Endothelial cell of umbilical vein (primary cell): ENCODE data around the gene RHEBL1. TPM values are rescaled to one million over a fixed set of nuclear protein-coding genes. Genes with fewer than 3 reads are reported as not detected.

ENCODE experiments used
- BruUV-seq: library from RNA; stranded (reverse); fragments of 400-500 nt; replicated peaks from 2 replicates; lab custom pipeline; 2021; lab: Mats Ljungman, UMichigan
- CTCF ChIA-PET: fragments of 300-600, 350-600 bp; sonication (Branson Sonifier 250); formaldehyde crosslinking; loops from one replicate; lab custom pipeline; 2021; ENCODE audit warnings: antibody characterized with exemption, inconsistent platforms; lab: Charles Lee
- POLR2A ChIA-PET: fragments of 300-600, 350-600 bp; sonication (Branson Sonifier 250); formaldehyde crosslinking; loops from one replicate; lab custom pipeline; 2021; ENCODE audit warnings: antibody characterized with exemption, inconsistent platforms; lab: Charles Lee
- DNase-seq: peaks from one replicate; pipeline ENCODE4 v3.0.0-alpha.2; 2011; ENCODE audit warnings: low read depth, low spot score
- FAIRE-seq: peaks from 2 replicates; lab custom pipeline; 2011; peaks lifted over from hg19 to GRCh38; lab: Jason Lieb, UNC
- H2AFZ ChIP-seq: 2 replicates; pipeline ENCODE4 v1.6.0; 2012; ENCODE audit warnings: low read depth, low read length, control low read depth, inconsistent platforms
- H3K27ac ChIP-seq: 2 replicates; pipeline ENCODE4 v1.5.1; 2011; ENCODE audit warnings: low read depth, mild to moderate bottlenecking, control low read depth, low read length, moderate library complexity; ENCODE audit not compliant: insufficient read depth
- H3K27me3 ChIP-seq, 2 experiments: 2 replicates each; pipeline versions ENCODE4 v1.6.0 to v1.6.1; 2011; ENCODE audit warnings: low read length in 2 of 2, mixed read lengths in 1 of 2; ENCODE audit not compliant: control insufficient read depth in 2 of 2, insufficient read depth in 2 of 2
- H3K36me3 ChIP-seq, 2 experiments: 2 replicates in 1 of 2; 3 replicates in 1 of 2; pipeline ENCODE4 v1.5.1; 2011; ENCODE audit warnings: low read length in 2 of 2, mild to moderate bottlenecking in 1 of 2, moderate library complexity in 1 of 2; ENCODE audit not compliant: control insufficient read depth in 2 of 2, insufficient read depth in 2 of 2; ENCODE audit errors: extremely low read depth in 1 of 2
- H3K4me1 ChIP-seq: 3 replicates; pipeline ENCODE4 v1.5.1; 2011; ENCODE audit warnings: mild to moderate bottlenecking, low read length; ENCODE audit not compliant: control insufficient read depth, insufficient read depth; ENCODE audit errors: extremely low read depth
- H3K4me2 ChIP-seq: 2 replicates; pipeline ENCODE4 v1.6.1; 2011; ENCODE audit warnings: low read length, control low read depth, mixed read lengths; ENCODE audit not compliant: insufficient read depth
- H3K4me3 ChIP-seq, 3 experiments: fragments of 200-600 bp in 1 of 3; sonication (generic), shearing (Covaris generic) in 1 of 3; replicated peaks in 1 of 3; 2 replicates each; pipeline ENCODE4 v1.5.1; 2011 to 2016; ENCODE audit warnings: control low read depth in 3 of 3, low read length in 3 of 3, mild to moderate bottlenecking in 2 of 3, inconsistent platforms in 1 of 3, low read depth in 1 of 3, moderate library complexity in 1 of 3; ENCODE audit not compliant: insufficient read depth in 1 of 3
- H3K79me2 ChIP-seq: 2 replicates; pipeline ENCODE4 v1.6.0; 2012; ENCODE audit warnings: low read length, inconsistent platforms; ENCODE audit not compliant: control insufficient read depth, insufficient read depth
- H3K9ac ChIP-seq: replicated peaks from 2 replicates; pipeline ENCODE3; 2011; ENCODE audit warnings: low read length, control low read depth; ENCODE audit not compliant: insufficient read depth; ENCODE audit errors: extremely low read depth
- H3K9me1 ChIP-seq: replicated peaks from 3 replicates; pipeline ENCODE4 v1.6.0; 2011; ENCODE audit warnings: mild to moderate bottlenecking, low read length; ENCODE audit not compliant: control insufficient read depth, insufficient read depth; ENCODE audit errors: extremely low read depth
- H3K9me3 ChIP-seq: replicated peaks from 2 replicates; pipeline ENCODE4 v1.5.1; 2012; ENCODE audit warnings: low read length, inconsistent platforms; ENCODE audit not compliant: control insufficient read depth, insufficient read depth
- H4K20me1 ChIP-seq: replicated peaks from 2 replicates; pipeline ENCODE3; 2011; ENCODE audit warnings: mild to moderate bottlenecking, low read length; ENCODE audit not compliant: control insufficient read depth, insufficient read depth; ENCODE audit errors: extremely low read depth
- CTCF ChIP-seq, 2 donors: IDR thresholded peaks; 1 replicate in 1 of 2; 2 replicates in 1 of 2; pipeline ENCODE4 v1.5.1; 2011; ENCODE audit warnings: low read length in 2 of 2, mild to moderate bottlenecking in 2 of 2, moderate library complexity in 2 of 2, control low read depth in 1 of 2, inconsistent platforms in 1 of 2, low read depth in 1 of 2; ENCODE audit not compliant: insufficient read depth in 1 of 2; ENCODE audit errors: extremely low read depth in 1 of 2
- EZH2 ChIP-seq: IDR thresholded peaks from 2 replicates; pipeline ENCODE4 v1.6.1; 2012; ENCODE audit warnings: borderline replicate concordance, low read depth, mild to moderate bottlenecking, moderate library complexity, low read length, inconsistent platforms; ENCODE audit not compliant: severe bottlenecking
- FOS ChIP-seq: IDR thresholded peaks from 2 replicates; pipeline ENCODE4 v1.6.1; 2011; ENCODE audit warnings: mild to moderate bottlenecking, low read length, moderate library complexity, borderline replicate concordance; ENCODE audit not compliant: insufficient read depth
- GATA2 ChIP-seq: IDR thresholded peaks from 2 replicates; pipeline ENCODE4 v1.7.0; 2011; ENCODE audit warnings: low read depth, mild to moderate bottlenecking, moderate library complexity, mixed read lengths, low read length; ENCODE audit not compliant: insufficient read length, insufficient read depth
- JUN ChIP-seq: IDR thresholded peaks from 2 replicates; pipeline ENCODE4 v1.6.1; 2011; ENCODE audit warnings: borderline replicate concordance, low read depth; ENCODE audit not compliant: insufficient read length, insufficient read depth
- MAX ChIP-seq: IDR thresholded peaks from 2 replicates; pipeline ENCODE4 v1.6.1; 2011; ENCODE audit not compliant: insufficient read depth, insufficient read length
- MYC ChIP-seq: IDR thresholded peaks from one replicate; pipeline ENCODE4 v1.6.1; 2011; ENCODE audit warnings: mild to moderate bottlenecking, low read depth, low read length
- POLR2A ChIP-seq: IDR thresholded peaks from 2 replicates; pipeline ENCODE4 v1.6.1; 2012; ENCODE audit warnings: low read depth, mild to moderate bottlenecking, control low read depth, low read length
- POLR2AphosphoS5 ChIP-seq: IDR thresholded peaks from 2 replicates; pipeline ENCODE4 v1.6.1; 2012; ENCODE audit warnings: low read depth, mild to moderate bottlenecking, control low read depth, low read length, moderate library complexity; ENCODE audit not compliant: insufficient read depth
- dilution Hi-C: fragments of 300-500 bp; cut with MboI; formaldehyde crosslinking; loops from one replicate; pipeline ENCODE4 v1.15.0; 2019; ENCODE audit warnings: low sequenced_read_pairs; ENCODE audit not compliant: extremely low pct_ligation_motif_present
- intact Hi-C: fragments of 100-400 bp; cut with micrococcal nuclease; formaldehyde crosslinking; loops from one replicate; pipeline ENCODE4 v1.10.0; 2022
- polyA plus RNA-seq, 4 experiments: library from polyadenylated mRNA; depleted of rRNA in 3 of 4; stranded (reverse) in 3 of 4; unstranded in 1 of 4; fragments of >200 nt; gene quantifications; 2 replicates each; pipeline versions ENCODE4 v1.2.1 to v1.2.3, GENCODE V29; 2011 to 2012; ENCODE audit warnings: missing spikeins in 1 of 4
- total RNA-seq: library from RNA; stranded (reverse); gene quantifications from 2 replicates; pipeline ENCODE4 v1.2.3, GENCODE V29; 2021

The RHEBL1 gene
- total and polyA plus RNA-seq, 2 donors (not counting 3 experiments of a cell fraction or from before 2014, with no cell fraction given), result 2.6 to 2.7 TPM

GRCh38 chr12:49051373-49051764, 18.4 kb downstream of the RHEBL1 start:
- CTCF ChIA-PET, result no interaction called here
- H3K27me3 ChIP-seq, result no peaks in the 10 kb centered on the region
- no peak overlapping the region for H2AFZ ChIP-seq
- intact Hi-C loops, result no loop called here
- H3K4me2 ChIP-seq, result no peak overlapping the region
- no peaks in the 10 kb centered on the region for H3K9me3 ChIP-seq
- peaks cover 2% of the 10 kb centered on the region for H4K20me1 ChIP-seq
- no TSS peak for BruUV-seq
- peaks cover 16% of the 10 kb centered on the region for H3K4me1 ChIP-seq
- peaks cover 54% of the 10 kb centered on the region for H3K79me2 ChIP-seq
- DNase-seq (no peak), FAIRE-seq (no peak)
- TF ChIP-seq MYC (no peak), POLR2AphosphoS5 (no peak), CTCF (IDR thresholded peaks at IDR 0.05; ENCODE audit: extremely low read depth in 1 of 2, insufficient read depth in 1 of 2, low read depth in 1 of 2, low read length in 2 of 2) (no peak), JUN (no peak), FOS (no peak), GATA2 (no peak), EZH2 (no peak), POLR2A (no peak), MAX (no peak)
- dilution Hi-C loops, result no loop called here
- H3K27ac ChIP-seq, result no peak overlapping the region
- POLR2A ChIA-PET, result no interaction called here
- no peak overlapping the region for H3K9ac ChIP-seq
- no peaks in the 10 kb centered on the region for H3K9me1 ChIP-seq
- peaks cover 42 to 80% of the 10 kb centered on the region in 2 experiments for H3K36me3 ChIP-seq
- H3K4me3 ChIP-seq, result no peak overlapping the region
